ENCODE data around the gene SHTN1.

SHTN1 gene

GRCh38 chr10:117005026-117005526 is at the start of gene SHTN1:
Gene SHTN1, minus strand, starts transcription at chr10:117005187. Its CDS starts 108 bp downstream, at chr10:117005079.
- peak; percentile 9 for DNase-seq

DNA sequence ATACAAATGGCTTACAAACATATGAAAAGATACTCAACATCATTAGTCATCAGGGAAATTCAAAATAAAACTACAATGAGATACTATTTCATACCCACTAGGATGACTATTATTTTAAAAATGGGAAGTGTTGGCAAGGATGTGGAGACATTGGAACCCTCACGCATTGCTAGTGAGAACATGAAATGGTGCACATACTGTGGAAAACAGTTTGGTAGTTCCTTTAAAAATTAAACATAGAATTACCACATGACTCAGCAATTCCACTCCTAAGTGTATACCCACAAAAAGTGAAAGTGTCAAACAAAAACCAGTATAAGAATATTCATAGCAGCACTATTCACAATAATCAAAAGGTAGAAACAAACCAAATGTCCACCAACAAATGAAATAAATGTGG is 48.5 kb upstream of the SHTN1 start:
- DNase-seq: no peak

DNA sequence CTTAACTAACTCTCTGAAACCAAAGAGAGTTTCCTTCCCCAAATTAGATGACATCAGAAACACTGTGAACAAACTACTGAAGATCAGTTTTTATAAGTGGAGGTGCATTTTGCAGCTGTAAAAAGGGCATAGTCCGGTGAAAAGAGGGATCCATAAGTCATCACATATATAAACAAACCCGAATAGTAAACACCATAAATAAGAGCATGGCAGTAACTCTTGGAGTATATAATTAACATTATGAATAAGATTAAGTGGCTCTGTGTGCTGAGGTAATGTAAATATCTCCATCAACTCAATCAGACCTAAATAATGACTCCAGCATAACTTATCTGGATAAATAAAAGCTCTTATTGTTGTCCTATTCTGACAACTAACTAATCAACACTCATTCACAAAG is 43.0 kb upstream of the SHTN1 start:
- no peak for DNase-seq

GRCh38 chr10:117016266-117016665 is 11.3 kb upstream of the SHTN1 start:
- no peak for DNase-seq

DNA sequence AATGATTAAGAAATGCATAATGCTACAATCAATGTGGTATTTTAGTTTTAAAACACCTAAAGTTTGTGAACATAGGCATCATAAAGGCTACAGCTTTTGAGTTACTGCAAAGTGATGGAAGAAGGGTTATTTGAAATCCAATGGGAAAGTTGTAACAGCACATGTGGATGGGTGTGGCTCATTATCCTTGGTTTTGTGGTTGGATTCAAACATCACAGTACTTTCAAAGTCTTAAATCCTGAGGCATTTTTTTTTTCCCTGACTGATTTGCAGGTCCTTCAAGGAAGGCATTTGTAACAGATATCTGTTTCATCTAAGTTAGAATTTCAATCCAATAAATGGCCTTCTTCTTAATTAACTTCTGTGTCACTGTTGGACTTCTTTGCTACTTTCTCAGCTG is 9.8 kb upstream of the SHTN1 start:
- no peak for DNase-seq

DNA sequence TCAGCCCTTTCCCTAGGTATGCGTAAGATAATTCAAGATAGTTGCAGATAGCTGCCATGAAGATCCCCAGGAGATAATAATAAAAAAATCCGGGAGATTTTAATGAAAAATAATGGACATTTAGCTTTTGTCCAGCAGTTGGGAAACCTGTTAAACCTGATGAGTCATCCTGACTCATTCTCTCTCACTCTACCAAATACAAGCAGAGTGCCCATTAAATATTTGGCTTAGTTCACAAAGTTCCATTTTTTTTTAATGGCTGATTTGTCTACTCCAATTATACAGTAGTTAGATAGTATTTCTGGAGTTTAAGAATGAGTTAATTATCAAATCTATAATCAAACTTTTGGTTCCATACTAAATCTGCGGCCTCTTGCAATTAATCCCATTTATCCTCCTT is 2.1 kb upstream of the SHTN1 start:
- no peak for DNase-seq

DNA sequence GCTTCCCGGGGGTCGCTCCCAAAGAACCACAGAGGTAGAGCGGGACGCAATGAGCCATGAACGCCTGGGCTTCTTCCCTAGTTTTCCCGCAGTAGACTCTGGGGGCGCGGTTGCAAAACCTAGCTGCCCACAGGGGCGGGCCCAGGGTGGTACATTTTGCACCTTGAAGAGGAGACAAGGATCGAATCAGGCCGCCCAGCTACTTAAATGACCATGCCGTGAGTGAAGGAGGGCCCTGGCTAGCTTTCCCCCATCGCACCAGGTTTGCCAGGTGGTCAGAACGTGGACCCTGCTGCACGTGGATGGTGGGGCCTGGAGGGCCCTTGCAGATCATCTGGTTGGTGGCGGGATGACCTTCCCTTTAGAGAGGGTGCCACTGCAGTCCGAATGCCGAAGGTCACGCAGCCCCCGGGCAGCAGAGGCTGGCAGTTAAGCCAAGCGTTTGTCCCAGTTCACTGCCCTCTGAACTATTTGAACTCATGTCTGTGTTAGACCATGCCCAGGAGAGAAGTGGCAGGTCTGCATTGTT is 604 bp upstream of the SHTN1 start:
- no peak for DNase-seq

GRCh38 chr10:117004227-117005025 is 561 bp downstream of the SHTN1 start:
- no peak for DNase-seq

GRCh38 chr10:117003336-117003735 is 1.7 kb downstream of the SHTN1 start:
- DNase-seq: no peak

GRCh38 chr10:117002206-117002605 is 2.8 kb downstream of the SHTN1 start:
- no peak for DNase-seq

DNA sequence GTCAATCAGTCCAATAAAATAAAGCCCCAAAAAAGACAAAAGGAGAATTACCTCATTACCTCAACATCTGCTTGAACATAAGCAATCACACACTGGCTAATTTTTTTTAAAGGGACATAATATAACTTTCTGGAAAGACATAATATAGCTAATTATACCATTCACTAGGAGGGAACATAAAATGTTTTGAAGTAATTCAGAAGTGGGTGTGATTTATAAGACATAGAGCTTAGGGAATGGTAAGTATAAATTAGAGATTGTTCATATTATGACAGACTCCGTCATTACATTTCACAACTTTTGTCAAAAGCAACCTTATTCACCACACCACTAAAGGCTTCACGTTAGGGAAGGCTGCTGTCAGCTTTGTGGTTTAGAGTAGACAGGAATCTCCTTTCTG is 3.8 kb downstream of the SHTN1 start:
- no peak for DNase-seq

DNA sequence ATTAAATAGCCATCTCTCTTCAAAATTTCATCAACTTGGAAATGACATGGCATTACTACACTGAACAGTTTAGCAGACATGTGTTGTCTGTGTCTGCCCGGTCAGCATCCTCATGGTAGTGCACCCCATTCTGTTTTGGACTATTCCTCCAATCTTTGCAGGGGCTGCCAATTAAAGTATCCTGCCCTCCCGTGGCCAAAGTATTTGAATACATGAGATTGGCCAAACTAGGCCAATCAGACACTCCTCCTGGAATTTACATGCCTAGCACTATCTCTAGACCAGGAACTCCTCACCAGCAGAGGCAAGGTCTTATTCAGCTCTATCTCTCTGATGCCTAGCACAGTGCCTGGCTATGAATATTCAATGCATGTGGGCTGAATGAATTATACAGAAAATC is 4.4 kb downstream of the SHTN1 start:
- no peak for DNase-seq

- no peak for DNase-seq
Observed at GRCh38 chr10:116998172-116998571, 6.8 kb downstream of the SHTN1 start.

DNA sequence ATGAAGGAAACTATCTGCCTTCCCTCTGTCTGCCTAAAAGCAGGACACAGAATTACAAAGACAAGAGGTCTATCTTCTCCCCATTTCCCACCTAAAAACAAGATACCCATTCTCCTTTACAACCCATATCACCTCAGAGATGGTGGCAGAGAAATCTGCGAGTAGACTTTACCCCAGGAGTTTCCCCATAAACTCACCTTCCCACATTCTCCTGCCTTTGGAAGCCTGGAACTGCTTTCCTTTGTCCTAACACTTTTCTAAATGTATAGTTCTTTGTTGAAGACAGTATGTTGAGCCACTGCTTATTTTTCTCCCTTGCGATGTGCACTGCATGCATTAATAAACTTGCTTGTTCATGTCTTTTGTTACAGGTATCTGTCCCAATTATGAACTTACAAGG is 8.0 kb downstream of the SHTN1 start:
- DNase-seq: no peak

- DNase-seq: no peak
Observed at GRCh38 chr10:116995648-116996047, 9.3 kb downstream of the SHTN1 start.

GRCh38 chr10:116994113-116994890 is 10.7 kb downstream of the SHTN1 start:
- no peak for DNase-seq

GRCh38 chr10:116993610-116994009 is 11.4 kb downstream of the SHTN1 start:
- DNase-seq: no peak

DNA sequence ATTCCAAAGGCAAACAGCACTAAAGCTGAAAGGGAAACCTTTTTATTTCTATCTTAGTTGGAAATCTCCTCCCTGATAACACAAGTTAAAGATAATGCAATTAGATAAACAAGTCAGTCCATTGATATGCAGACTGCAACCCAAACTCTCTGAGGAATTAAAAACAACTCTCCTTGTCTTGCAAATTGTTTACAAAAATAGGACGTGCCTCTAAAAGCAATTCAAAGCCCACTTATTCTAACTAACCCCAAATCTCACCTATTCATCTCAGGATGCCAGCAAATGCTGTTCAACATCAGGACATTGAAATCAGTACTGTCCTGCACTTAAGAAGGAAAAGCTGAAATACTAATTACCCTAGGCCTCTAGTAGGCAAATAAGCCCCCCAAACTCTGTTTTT is 12.8 kb downstream of the SHTN1 start:
- no peak for DNase-seq

DNA sequence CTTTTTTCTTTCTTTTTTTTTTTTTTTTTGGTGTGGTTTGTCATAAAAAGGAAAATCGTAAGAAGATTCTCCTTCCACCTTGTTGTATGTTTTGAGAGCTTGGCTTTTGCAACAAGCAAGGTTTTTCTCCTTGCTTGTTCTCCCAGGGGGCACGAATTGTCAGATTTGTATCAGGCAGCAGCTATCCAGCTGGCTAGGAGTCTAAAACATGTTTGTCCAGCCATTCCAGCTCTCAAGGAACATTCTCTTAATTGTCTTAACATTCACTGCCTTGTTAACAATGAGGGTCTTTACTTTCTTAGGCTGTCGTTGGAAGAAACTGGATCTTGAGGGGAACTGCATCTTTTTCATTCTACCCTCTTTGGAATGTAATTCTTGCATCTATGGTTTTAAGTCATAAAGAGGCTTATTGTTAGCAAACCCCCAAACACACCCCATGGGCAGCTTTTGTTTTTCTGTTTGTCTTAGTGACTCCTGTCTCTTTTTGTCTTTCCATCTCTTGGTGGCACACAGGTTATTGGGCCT is 14.6 kb downstream of the SHTN1 start:
- DNase-seq: no peak

DNA sequence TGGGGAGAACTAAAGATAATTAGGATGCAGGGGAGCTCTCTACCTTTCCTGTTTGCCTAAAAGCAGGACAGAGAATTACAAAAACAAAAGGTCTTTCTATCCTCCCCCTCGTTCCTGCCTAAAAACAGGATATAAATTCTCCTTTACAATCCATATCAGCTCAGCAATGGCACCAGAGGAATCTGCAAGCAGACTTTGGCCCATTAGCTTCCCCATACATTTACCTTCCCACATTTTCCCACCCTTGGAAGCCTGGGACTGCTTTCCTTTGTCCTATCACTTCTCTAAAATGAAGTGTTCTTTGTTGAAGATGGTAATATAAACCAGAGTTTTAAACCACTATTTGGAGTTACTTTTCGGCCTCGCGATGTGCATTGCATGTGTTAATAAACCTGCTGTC is 15.5 kb downstream of the SHTN1 start:
- DNase-seq: no peak

- DNase-seq: no peak
Observed at GRCh38 chr10:116988311-116988710, 16.7 kb downstream of the SHTN1 start.

- DNase-seq: no peak
Observed at GRCh38 chr10:116985611-116986010, 19.4 kb downstream of the SHTN1 start.

GRCh38 chr10:116984202-116984990 is 20.6 kb downstream of the SHTN1 start:
- DNase-seq: no peak

Measured in activated T-cell treated with anti-CD3 and anti-CD28 coated beads for 4 hours (primary cell).